Trophoblast cell (in vitro differentiated cells and primary cell): ENCODE data around the gene NOS1AP.
A peak's percentile ranks its signal among the peaks of the same experiment; 100 is the strongest.

Experiments
- DNase-seq, 2 donors: peaks; one replicate each; pipeline ENCODE4 v3.0.0-alpha.2; 2016
- H2AFZ ChIP-seq: 2 replicates; pipeline ENCODE4 v1.6.1; 2013; ENCODE audit warnings: low read length, moderate library complexity, mild to moderate bottlenecking; ENCODE audit not compliant: insufficient read depth, poor library complexity
- H2AK5ac ChIP-seq: 2 replicates; pipeline ENCODE4 v1.6.1; 2013; ENCODE audit warnings: mild to moderate bottlenecking, low read length
- H2BK120ac ChIP-seq: 2 replicates; pipeline ENCODE4 v1.6.1; 2013; ENCODE audit warnings: low read length, mild to moderate bottlenecking, moderate library complexity; ENCODE audit not compliant: insufficient read depth, poor library complexity
- H2BK12ac ChIP-seq: 2 replicates; pipeline ENCODE4 v1.6.1; 2013; ENCODE audit warnings: mild to moderate bottlenecking, low read length, moderate library complexity
- H2BK5ac ChIP-seq: 2 replicates; pipeline ENCODE4 v1.6.1; 2013; ENCODE audit warnings: low read length, low read depth, moderate library complexity, mild to moderate bottlenecking; ENCODE audit not compliant: poor library complexity
- H3K14ac ChIP-seq: 2 replicates; pipeline ENCODE4 v1.6.1; 2013; ENCODE audit warnings: mild to moderate bottlenecking, low read length
- H3K18ac ChIP-seq: 2 replicates; pipeline ENCODE4 v1.6.1; 2013; ENCODE audit warnings: mild to moderate bottlenecking, low read length
- H3K23ac ChIP-seq: 2 replicates; pipeline ENCODE4 v1.6.1; 2013; ENCODE audit warnings: low read length
- H3K27ac ChIP-seq: 2 replicates; pipeline ENCODE4 v1.5.1; 2013; ENCODE audit warnings: low read depth, mild to moderate bottlenecking, inconsistent platforms, low read length, moderate library complexity
- H3K27me3 ChIP-seq: 2 replicates; pipeline ENCODE4 v1.6.1; 2013; ENCODE audit warnings: inconsistent platforms, mild to moderate bottlenecking, low read length, moderate library complexity; ENCODE audit not compliant: insufficient read depth
- H3K36me3 ChIP-seq, 2 experiments: 1 replicate in 1 of 2; 2 replicates in 1 of 2; pipeline ENCODE4 v1.6.1; 2013; ENCODE audit warnings: low read length in 2 of 2, mild to moderate bottlenecking in 2 of 2, moderate library complexity in 1 of 2; ENCODE audit not compliant: insufficient read depth in 2 of 2, control insufficient read depth in 1 of 2
- H3K4ac ChIP-seq: 2 replicates; pipeline ENCODE4 v1.6.1; 2013; ENCODE audit warnings: low read depth, mild to moderate bottlenecking, low read length, moderate library complexity
- H3K4me1 ChIP-seq, 2 experiments: 1 replicate in 1 of 2; 2 replicates in 1 of 2; pipeline ENCODE4 v1.6.1; 2013; ENCODE audit warnings: low read length in 2 of 2, mild to moderate bottlenecking in 2 of 2, moderate library complexity in 1 of 2; ENCODE audit not compliant: insufficient read depth in 2 of 2, control insufficient read depth in 1 of 2
- H3K4me2 ChIP-seq: 2 replicates; pipeline ENCODE4 v1.6.1; 2013; ENCODE audit warnings: inconsistent platforms, mild to moderate bottlenecking, low read length, moderate library complexity
- H3K4me3 ChIP-seq: 2 replicates; pipeline ENCODE4 v1.5.1; 2013; ENCODE audit warnings: mild to moderate bottlenecking, low read depth, low read length, inconsistent platforms
- H3K79me1 ChIP-seq: one replicate; pipeline ENCODE4 v1.6.1; 2013; ENCODE audit warnings: low read length
- H3K79me2 ChIP-seq: 2 replicates; pipeline ENCODE4 v1.6.1; 2013; ENCODE audit warnings: low read length, mild to moderate bottlenecking; ENCODE audit not compliant: control insufficient read depth, insufficient read depth, poor library complexity
- H3K9ac ChIP-seq: 2 replicates; pipeline ENCODE4 v1.6.1; 2013; ENCODE audit warnings: mild to moderate bottlenecking, low read length
- H3K9me3 ChIP-seq: 2 replicates; pipeline ENCODE4 v1.6.1; 2013; ENCODE audit warnings: low read depth, mild to moderate bottlenecking, control low read depth, inconsistent platforms, low read length; ENCODE audit not compliant: insufficient read depth
- H4K12ac ChIP-seq: 2 replicates; pipeline ENCODE4 v1.6.1; 2013; ENCODE audit warnings: low read depth, mild to moderate bottlenecking, low read length, moderate library complexity
- H4K8ac ChIP-seq: 2 replicates; pipeline ENCODE4 v1.6.1; 2013; ENCODE audit warnings: low read depth, mild to moderate bottlenecking, low read length, moderate library complexity
- H4K91ac ChIP-seq: one replicate; pipeline ENCODE4 v1.6.1; 2013; ENCODE audit warnings: low read depth, mild to moderate bottlenecking, low read length, moderate library complexity
- WGBS: extraction: QIAGEN DNeasy Blood & Tissue Kit; methylation state at CpG from one replicate; pipeline ENCODE4 v1.1.7; 2013; ENCODE audit warnings: missing lambda C conversion rate; ENCODE audit not compliant: insufficient read length, insufficient coverage; ENCODE audit errors: extremely low coverage; 5-methylcytosine and 5-hydroxymethylcytosine counted together

Gene NOS1AP

DNA sequence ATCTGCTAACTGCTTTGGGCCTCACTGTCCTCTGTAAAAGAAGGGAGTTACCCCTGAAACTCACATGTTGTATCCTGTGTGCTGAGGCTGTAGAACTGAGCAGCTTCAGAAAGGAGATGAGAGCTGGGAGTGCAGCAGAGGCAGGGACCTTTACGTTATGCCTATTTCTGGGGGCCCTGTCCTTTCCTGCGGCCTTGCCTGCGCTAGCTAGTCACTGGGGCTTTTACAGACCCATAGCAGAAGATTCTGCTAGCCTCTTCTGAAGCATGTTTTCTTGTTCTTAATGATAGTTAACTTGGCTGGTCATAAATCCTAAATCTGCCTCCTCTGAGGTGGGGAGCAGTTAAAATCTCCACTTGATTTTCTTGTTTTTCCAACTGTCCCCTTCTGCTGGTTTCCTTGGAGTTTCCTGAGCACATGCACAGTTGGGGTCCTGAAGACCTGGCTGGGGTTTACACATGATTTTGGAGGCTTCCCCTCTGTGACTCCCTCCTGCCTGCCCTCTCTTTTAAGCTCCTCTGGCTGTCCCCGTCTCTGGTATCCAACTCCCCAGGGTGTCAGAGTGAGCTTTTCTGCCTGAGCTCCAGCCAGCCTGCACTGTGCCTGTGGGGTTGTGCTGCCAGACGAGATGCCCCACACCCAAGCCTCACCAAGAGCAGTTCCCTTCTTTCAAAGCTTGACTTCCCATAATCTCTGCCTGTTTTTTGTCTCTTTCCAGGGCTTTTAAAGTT lies 76.6 kb downstream of the NOS1AP start:
- Histone ChIP-seq H3K4me3 (no peak overlapping the region), H3K27ac (no peak overlapping the region)
- no CpG with 5 or more reads among the region's 5 CpGs for WGBS

GRCh38 chr1:162147760-162148159 lies 78.3 kb downstream of the NOS1AP start:
- no peak overlapping the region for H4K91ac ChIP-seq

More for the DNA sequence above, 76.6 kb downstream of the NOS1AP start:
- peak overlapping the region; percentile 20 for H2BK120ac ChIP-seq
- H2AK5ac ChIP-seq: peak overlapping the region; percentile 72
- no peak for DNase-seq
- no peak overlapping the region for H3K14ac ChIP-seq
- peaks cover 6 to 14% of the 10 kb centered on the region in 2 experiments for H3K4me1 ChIP-seq
- H3K27me3 ChIP-seq: no peaks in the 10 kb centered on the region
- no peak overlapping the region for H2BK5ac ChIP-seq
- H4K12ac ChIP-seq: no peak overlapping the region
- H3K9ac ChIP-seq: no peak overlapping the region
- H3K4me2 ChIP-seq: no peak overlapping the region
- H3K36me3 ChIP-seq: no peaks in the 10 kb centered on the region
- H4K8ac ChIP-seq: no peak overlapping the region
- H3K9me3 ChIP-seq: no peaks in the 10 kb centered on the region
- peak overlapping the region; percentile 72 for H2BK12ac ChIP-seq
- peaks cover 2% of the 10 kb centered on the region for H3K79me1 ChIP-seq
- no peak overlapping the region for H3K4ac ChIP-seq
- no peak overlapping the region for H3K18ac ChIP-seq
- no peaks in the 10 kb centered on the region for H3K79me2 ChIP-seq
- H2AFZ ChIP-seq: no peak overlapping the region
- no peak overlapping the region for H3K23ac ChIP-seq
- peak overlapping the region; percentile 28 for H4K91ac ChIP-seq

GRCh38 chr1:162150112-162150511 lies 80.6 kb downstream of the NOS1AP start:
- H3K4me1 ChIP-seq: peaks cover 12 to 22% of the 10 kb centered on the region in 2 experiments
- DNase-seq: no peak
- H3K27ac ChIP-seq: no peak overlapping the region
- H3K9me3 ChIP-seq: peaks cover 2% of the 10 kb centered on the region
- H4K91ac ChIP-seq: no peak overlapping the region
- no peak overlapping the region for H2BK120ac ChIP-seq
- H3K18ac ChIP-seq: no peak overlapping the region
- no peak overlapping the region for H3K4me2 ChIP-seq
- H2AFZ ChIP-seq: no peak overlapping the region
- no peak overlapping the region for H3K4me3 ChIP-seq
- H2AK5ac ChIP-seq: no peak overlapping the region
- H3K14ac ChIP-seq: no peak overlapping the region
- H4K8ac ChIP-seq: no peak overlapping the region
- H4K12ac ChIP-seq: no peak overlapping the region
- H3K79me1 ChIP-seq: peaks cover 10% of the 10 kb centered on the region
- no peak overlapping the region for H3K23ac ChIP-seq
- no peak overlapping the region for H2BK12ac ChIP-seq
- no peaks in the 10 kb centered on the region for H3K79me2 ChIP-seq
- H3K9ac ChIP-seq: no peak overlapping the region
- no peaks in the 10 kb centered on the region for H3K36me3 ChIP-seq
- no peak overlapping the region for H3K4ac ChIP-seq
- no peak overlapping the region for H2BK5ac ChIP-seq
- no peaks in the 10 kb centered on the region for H3K27me3 ChIP-seq

More at GRCh38 chr1:162147760-162148159, 78.3 kb downstream of the NOS1AP start:
- no peak overlapping the region for H3K4ac ChIP-seq
- no peak overlapping the region for H3K18ac ChIP-seq
- H3K4me1 ChIP-seq: peaks cover 15 to 24% of the 10 kb centered on the region in 2 experiments
- H3K9me3 ChIP-seq: peaks cover 2% of the 10 kb centered on the region
- WGBS: no CpG with 5 or more reads among the region's 1 CpG
- no peak overlapping the region for H4K12ac ChIP-seq
- H2BK120ac ChIP-seq: no peak overlapping the region
- H3K79me2 ChIP-seq: no peaks in the 10 kb centered on the region
- H3K14ac ChIP-seq: no peak overlapping the region
- no peak overlapping the region for H2BK5ac ChIP-seq
- H3K9ac ChIP-seq: no peak overlapping the region
- no peak overlapping the region for H3K4me3 ChIP-seq
- no peak overlapping the region for H4K8ac ChIP-seq
- no peak overlapping the region for H2AFZ ChIP-seq
- no peak overlapping the region for H2AK5ac ChIP-seq
- no peaks in the 10 kb centered on the region for H3K36me3 ChIP-seq
- no peak for DNase-seq
- no peaks in the 10 kb centered on the region for H3K27me3 ChIP-seq
- H3K23ac ChIP-seq: no peak overlapping the region
- H3K4me2 ChIP-seq: no peak overlapping the region
- H3K79me1 ChIP-seq: peaks cover 8% of the 10 kb centered on the region
- no peak overlapping the region for H3K27ac ChIP-seq
- no peak overlapping the region for H2BK12ac ChIP-seq

GRCh38 chr1:162151900-162152829 lies 82.7 kb downstream of the NOS1AP start:
- peak overlapping the region; percentile 23 for H2BK12ac ChIP-seq
- no peak overlapping the region for H2AFZ ChIP-seq
- no peak overlapping the region for H3K9ac ChIP-seq
- peak overlapping the region; percentile 27 for H2AK5ac ChIP-seq
- H3K4me1 ChIP-seq: peaks cover 13% of the 10 kb centered on the region in 2 experiments
- H3K18ac ChIP-seq: peak overlapping the region; percentile 19
- no peak overlapping the region for H3K23ac ChIP-seq
- peaks cover 2% of the 10 kb centered on the region for H3K9me3 ChIP-seq
- H3K4me3 ChIP-seq: no peak overlapping the region
- H3K27ac ChIP-seq: peak overlapping the region; percentile 61
- H3K4ac ChIP-seq: no peak overlapping the region
- H3K14ac ChIP-seq: peak overlapping the region; percentile 8
- DNase-seq: peak; percentile 25 to 47
- peak overlapping the region; percentile 45 for H2BK5ac ChIP-seq
- H4K8ac ChIP-seq: no peak overlapping the region
- H2BK120ac ChIP-seq: no peak overlapping the region
- peak overlapping the region; percentile 26 for H3K4me2 ChIP-seq
- no peaks in the 10 kb centered on the region for H3K27me3 ChIP-seq
- no peaks in the 10 kb centered on the region for H3K79me2 ChIP-seq
- no CpG with 5 or more reads among the region's 9 CpGs for WGBS
- H3K36me3 ChIP-seq: no peaks in the 10 kb centered on the region
- H4K12ac ChIP-seq: no peak overlapping the region
- peak overlapping the region; percentile 49 for H4K91ac ChIP-seq
- H3K79me1 ChIP-seq: peaks cover 10% of the 10 kb centered on the region
